ENCODE data around the gene EVX1. TPM values are rescaled to one million over a fixed set of nuclear protein-coding genes. Genes with fewer than 3 reads are reported as not detected.

The EVX1 gene
- total and polyA plus RNA-seq, 2 experiments from 2014 or later = not detected

DNA sequence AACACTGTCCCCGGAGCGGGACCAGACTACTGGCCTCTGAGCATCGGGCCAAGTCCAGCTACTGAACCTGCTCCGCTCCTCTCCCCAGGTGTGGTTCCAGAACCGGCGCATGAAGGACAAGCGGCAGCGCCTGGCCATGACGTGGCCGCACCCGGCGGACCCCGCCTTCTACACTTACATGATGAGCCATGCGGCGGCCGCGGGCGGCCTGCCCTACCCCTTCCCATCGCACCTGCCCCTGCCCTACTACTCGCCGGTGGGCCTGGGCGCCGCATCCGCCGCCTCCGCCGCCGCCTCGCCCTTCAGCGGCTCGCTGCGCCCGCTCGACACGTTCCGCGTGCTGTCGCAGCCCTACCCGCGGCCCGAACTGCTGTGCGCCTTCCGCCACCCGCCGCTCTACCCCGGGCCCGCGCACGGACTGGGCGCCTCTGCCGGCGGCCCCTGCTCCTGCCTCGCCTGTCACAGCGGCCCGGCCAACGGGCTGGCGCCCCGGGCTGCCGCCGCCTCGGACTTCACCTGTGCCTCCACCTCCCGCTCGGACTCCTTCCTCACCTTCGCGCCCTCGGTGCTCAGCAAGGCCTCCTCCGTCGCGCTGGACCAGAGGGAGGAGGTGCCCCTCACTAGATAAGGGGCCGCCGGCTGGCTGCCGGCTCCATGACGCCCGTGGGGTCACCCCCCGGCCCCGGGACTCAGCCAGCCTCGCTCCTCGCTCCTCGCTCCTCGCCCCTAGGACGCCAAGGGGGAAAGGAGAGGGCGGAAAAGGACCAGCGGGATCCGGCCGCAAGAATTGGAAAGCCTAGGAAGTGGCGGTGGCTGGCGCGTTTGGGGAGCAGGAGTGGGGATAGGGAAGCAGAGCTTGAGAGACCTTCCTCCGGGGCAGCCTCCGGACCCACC lies 3.4 kb downstream of the EVX1 start:
- 0 out of 2 replicates have a peak overlapping the region, but pooled peaks have one; percentile 5 for H2AFZ ChIP-seq
- H3K36me3 ChIP-seq (ENCODE audit: low read depth) = no peaks in the 10 kb centered on the region
- H4K20me1 ChIP-seq (ENCODE audit: insufficient read depth) = no peaks in the 10 kb centered on the region
- peak; percentile 94 for TF ChIP-seq EZH2 (IDR thresholded peaks at IDR 0.05; ENCODE audit: insufficient read depth, poor library complexity, severe bottlenecking)
- TF ChIP-seq EZH2phosphoT487 (IDR thresholded peaks at IDR 0.05; ENCODE audit: insufficient read depth, low read depth) = no peak
- no peaks in the 10 kb centered on the region for H3F3A ChIP-seq (ENCODE audit: insufficient read depth)
- peak overlapping the region; percentile 34 for H3K4me2 ChIP-seq (ENCODE audit: unreplicated experiment)
- H3K4me3 ChIP-seq = peak overlapping the region; percentile 20; the same call in 1 of the 2 replicates
- H3K9me2 ChIP-seq (ENCODE audit: insufficient read depth) = no peaks in the 10 kb centered on the region
- peak; percentile 57 for DNase-seq
- in situ Hi-C loops (cut with MboI) = no loop called here
- H3K27ac ChIP-seq = no peak overlapping the region
- H3K9me3 ChIP-seq (ENCODE audit: low read depth) = no peaks in the 10 kb centered on the region
- peaks cover 97% of the 10 kb centered on the region for H3K27me3 ChIP-seq (replicated peaks; ENCODE audit: insufficient read depth)
- 17 to 22% methylated on average over 45 to 87 of the region's 90 CpGs for WGBS, 2 experiments (ENCODE audit: low coverage in 1 of 2, low lambda C conversion rate in 2 of 2, missing lambda C conversion rate in 2 of 2)
- H3K4me1 ChIP-seq (ENCODE audit: insufficient read depth) = peaks cover 15% of the 10 kb centered on the region
- H3K9ac ChIP-seq = no peak overlapping the region
- H3K79me2 ChIP-seq (ENCODE audit: insufficient read depth) = no peaks in the 10 kb centered on the region

DNA sequence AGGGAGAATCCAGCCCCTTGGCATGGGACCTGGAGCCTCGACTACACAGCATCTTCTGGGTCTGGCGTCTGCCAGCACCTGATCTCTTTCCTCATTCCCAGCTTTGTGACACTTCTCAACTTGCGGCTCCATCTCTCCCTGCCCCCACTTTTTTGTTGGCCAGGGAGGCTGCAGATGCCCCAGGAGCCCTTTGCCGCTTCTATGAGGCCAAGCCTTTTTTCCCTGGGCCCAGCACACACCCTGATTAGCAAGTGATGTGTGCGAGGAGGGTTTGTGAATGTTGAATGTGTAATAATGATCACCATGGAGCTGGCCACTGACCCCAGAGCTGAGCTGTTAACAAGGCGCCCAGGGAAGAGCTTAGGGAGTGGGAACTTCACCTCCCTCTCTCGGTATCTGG lies 4.4 kb downstream of the EVX1 start:
- no peak overlapping the region for H3K4me3 ChIP-seq
- no peaks in the 10 kb centered on the region for H3K79me2 ChIP-seq (ENCODE audit: insufficient read depth)
- H2AFZ ChIP-seq = no peak overlapping the region
- in situ Hi-C loops (cut with MboI) = no loop called here
- no peaks in the 10 kb centered on the region for H3F3A ChIP-seq (ENCODE audit: insufficient read depth)
- peaks cover 97% of the 10 kb centered on the region for H3K27me3 ChIP-seq (replicated peaks; ENCODE audit: insufficient read depth)
- no peak overlapping the region for H3K4me2 ChIP-seq (ENCODE audit: unreplicated experiment)
- no peak overlapping the region for H3K9ac ChIP-seq
- TF ChIP-seq EZH2phosphoT487 (IDR thresholded peaks at IDR 0.05; ENCODE audit: insufficient read depth, low read depth) (no peak), EZH2 (IDR thresholded peaks at IDR 0.05; ENCODE audit: insufficient read depth, poor library complexity, severe bottlenecking) (no peak)
- H4K20me1 ChIP-seq (ENCODE audit: insufficient read depth) = no peaks in the 10 kb centered on the region
- no peak for DNase-seq
- 91 to 93% methylated on average over 7 of the region's 7 CpGs for WGBS, 2 experiments (ENCODE audit: low coverage in 1 of 2, low lambda C conversion rate in 2 of 2, missing lambda C conversion rate in 2 of 2)
- H3K36me3 ChIP-seq (ENCODE audit: low read depth) = no peaks in the 10 kb centered on the region
- H3K9me3 ChIP-seq (ENCODE audit: low read depth) = no peaks in the 10 kb centered on the region
- H3K9me2 ChIP-seq (ENCODE audit: insufficient read depth) = no peaks in the 10 kb centered on the region
- H3K27ac ChIP-seq = no peak overlapping the region
- peaks cover 15% of the 10 kb centered on the region for H3K4me1 ChIP-seq (ENCODE audit: insufficient read depth)

DNA sequence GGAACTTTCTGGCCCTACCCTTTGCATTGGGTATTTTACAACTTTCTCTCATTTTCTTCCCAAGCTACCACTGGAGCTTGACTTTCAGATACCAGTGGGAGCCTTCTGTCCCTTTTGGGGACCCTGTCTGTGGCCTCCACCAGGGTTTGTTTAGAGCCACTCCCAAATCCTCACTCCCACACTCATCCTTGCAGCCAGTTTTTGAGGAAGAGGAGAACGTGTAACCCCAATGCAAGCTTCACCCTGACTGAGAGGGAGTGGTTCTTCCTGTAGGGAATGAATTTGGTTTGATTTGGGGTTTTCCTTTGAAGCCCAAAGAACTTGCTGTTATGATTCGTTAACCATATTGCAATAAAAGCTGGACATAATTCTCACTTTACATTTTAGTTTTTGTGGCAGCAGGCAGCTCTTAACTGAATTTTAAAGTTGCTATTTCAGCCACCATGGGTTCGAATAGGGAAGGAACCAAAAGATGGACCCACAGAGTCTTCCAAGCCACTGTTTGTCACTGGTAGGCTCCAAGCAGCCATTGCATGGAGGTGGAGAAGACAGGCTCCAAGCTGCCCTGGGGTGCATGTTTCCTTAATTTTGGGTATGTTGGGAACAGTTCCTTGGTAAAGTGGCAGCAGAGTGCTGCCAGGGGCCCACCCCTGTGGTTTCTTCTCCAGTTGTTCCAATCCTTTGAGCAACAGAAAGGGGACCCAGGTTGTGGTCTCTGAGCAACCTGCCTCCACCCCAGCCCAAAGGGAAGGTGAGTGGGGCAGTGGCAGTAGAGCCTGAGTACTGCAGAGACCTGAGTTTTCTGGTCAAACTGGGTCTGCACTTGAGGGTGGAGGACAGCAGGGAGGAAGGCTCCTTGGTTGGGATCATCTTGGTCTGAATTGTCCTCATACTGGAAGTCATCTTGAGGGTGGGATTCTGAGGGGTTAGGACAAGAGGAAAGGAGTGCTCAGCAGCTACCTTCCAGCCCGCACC lies 5.1 kb downstream of the EVX1 start:
- WGBS, 2 experiments (ENCODE audit: low coverage in 1 of 2, low lambda C conversion rate in 2 of 2, missing lambda C conversion rate in 2 of 2) = 76% methylated on average over 4 of the region's 4 CpGs
- Histone ChIP-seq H3K9ac (no peak overlapping the region), H3K9me2 (ENCODE audit: insufficient read depth) (no peaks in the 10 kb centered on the region), H3K4me2 (ENCODE audit: unreplicated experiment) (no peak overlapping the region), H3K36me3 (ENCODE audit: low read depth) (no peaks in the 10 kb centered on the region), H3K9me3 (ENCODE audit: low read depth) (no peaks in the 10 kb centered on the region), H3K4me1 (ENCODE audit: insufficient read depth) (peaks cover 14% of the 10 kb centered on the region), H3K27me3 (replicated peaks; ENCODE audit: insufficient read depth) (peaks cover 97% of the 10 kb centered on the region), H3K79me2 (ENCODE audit: insufficient read depth) (no peaks in the 10 kb centered on the region), H4K20me1 (ENCODE audit: insufficient read depth) (no peaks in the 10 kb centered on the region), H2AFZ (no peak overlapping the region), H3F3A (ENCODE audit: insufficient read depth) (no peaks in the 10 kb centered on the region), H3K27ac (no peak overlapping the region), H3K4me3 (no peak overlapping the region)
- in situ Hi-C loops (cut with MboI) = no loop called here
- no peak for DNase-seq
- TF ChIP-seq EZH2 (IDR thresholded peaks at IDR 0.05; ENCODE audit: insufficient read depth, poor library complexity, severe bottlenecking) = no peak
- TF ChIP-seq EZH2phosphoT487 (IDR thresholded peaks at IDR 0.05; ENCODE audit: insufficient read depth, low read depth) = no peak

DNA sequence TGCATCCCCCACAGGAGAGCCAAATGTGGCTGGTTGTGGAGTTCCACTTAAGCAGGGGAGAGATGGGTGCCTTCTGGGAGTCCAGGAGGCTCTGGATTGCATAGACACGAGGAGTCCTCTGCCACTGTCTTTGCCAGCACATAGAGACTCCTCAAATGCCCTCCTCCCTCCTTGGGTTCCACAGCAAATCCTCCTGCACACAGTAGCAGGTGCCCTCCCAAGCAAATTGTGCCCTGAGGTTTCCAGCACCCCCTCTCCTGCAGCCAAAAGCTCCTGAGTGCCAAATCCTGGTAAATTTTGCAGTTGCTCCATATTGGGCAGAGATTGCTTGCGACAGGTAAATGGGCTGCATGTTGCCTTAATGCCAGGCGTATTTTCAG lies 5.8 kb downstream of the EVX1 start:
- WGBS, 2 experiments (ENCODE audit: low coverage in 1 of 2, low lambda C conversion rate in 2 of 2, missing lambda C conversion rate in 2 of 2) = 45 to 50% methylated on average over 3 of the region's 3 CpGs
- H3K27me3 ChIP-seq (replicated peaks; ENCODE audit: insufficient read depth) = peaks cover 97% of the 10 kb centered on the region
- H3K4me2 ChIP-seq (ENCODE audit: unreplicated experiment) = peak overlapping the region; percentile 36
- no peaks in the 10 kb centered on the region for H3F3A ChIP-seq (ENCODE audit: insufficient read depth)
- no peak overlapping the region for H3K9ac ChIP-seq
- H3K9me2 ChIP-seq (ENCODE audit: insufficient read depth) = no peaks in the 10 kb centered on the region
- no peak overlapping the region for H3K27ac ChIP-seq
- no peak for DNase-seq
- H3K36me3 ChIP-seq (ENCODE audit: low read depth) = no peaks in the 10 kb centered on the region
- H3K9me3 ChIP-seq (ENCODE audit: low read depth) = no peaks in the 10 kb centered on the region
- no peak for TF ChIP-seq EZH2phosphoT487 (IDR thresholded peaks at IDR 0.05; ENCODE audit: insufficient read depth, low read depth)
- TF ChIP-seq EZH2 (IDR thresholded peaks at IDR 0.05; ENCODE audit: insufficient read depth, poor library complexity, severe bottlenecking) = no peak
- H4K20me1 ChIP-seq (ENCODE audit: insufficient read depth) = no peaks in the 10 kb centered on the region
- no peaks in the 10 kb centered on the region for H3K79me2 ChIP-seq (ENCODE audit: insufficient read depth)
- peak overlapping the region; percentile 6; the same call in 1 of the 2 replicates for H3K4me3 ChIP-seq
- H3K4me1 ChIP-seq (ENCODE audit: insufficient read depth) = peaks cover 9% of the 10 kb centered on the region
- no peak overlapping the region for H2AFZ ChIP-seq
- in situ Hi-C loops (cut with MboI) = no loop called here

All from GM23248 (cell line).